ENCODE measurements around the gene ZNF57. TPM values are rescaled to one million over a fixed set of nuclear protein-coding genes. Genes with fewer than 3 reads are reported as not detected.

ZNF57 gene
- total and polyA plus RNA-seq, 2 of the 13 experiments (the other 11 are each of a cell fraction or from before 2014, with no cell fraction given) = 6.6 to 17.5 TPM

DNA sequence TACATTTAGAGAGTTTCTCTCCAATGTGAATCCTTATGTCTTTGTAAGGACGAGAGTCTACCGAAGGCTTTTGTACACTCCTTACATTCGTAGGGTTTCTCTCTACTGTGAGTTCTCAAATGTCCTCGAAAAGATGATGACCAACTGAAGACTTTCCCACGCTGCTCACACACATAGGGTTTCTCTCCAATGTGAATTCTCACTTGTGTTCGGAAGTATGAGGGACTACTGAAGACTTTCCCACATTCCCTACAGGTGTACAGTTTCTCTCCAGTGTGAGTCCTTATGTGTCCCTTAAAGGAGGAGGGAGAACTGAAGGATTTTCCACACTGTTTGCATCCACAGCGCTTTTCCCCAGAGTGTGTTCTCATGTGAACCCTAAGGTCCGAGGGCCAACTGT lies 4.0 kb upstream of the ZNF57 start:
- CTCF ChIA-PET (ENCODE audit: low intra/inter-chr PET ratio, low total read pairs) = no interaction called here

More for the DNA sequence above, 4.0 kb upstream of the ZNF57 start:
- no peak overlapping the region for H3K27ac ChIP-seq (ENCODE audit: extremely low read length, insufficient read depth, low read length)
- H3K4me1 ChIP-seq (ENCODE audit: insufficient read depth, low read length) = peaks cover 31% of the 10 kb centered on the region
- no peaks in the 10 kb centered on the region for H3K9me3 ChIP-seq (ENCODE audit: low read length)
- TF ChIP-seq ZNF260 (CRISPR knock-in tag; IDR thresholded peaks at IDR 0.05; ENCODE audit: borderline replicate concordance, low read depth) (no peak), GABPB1 (CRISPR knock-in tag; IDR thresholded peaks at IDR 0.05) (no peak), NCOA2 (CRISPR knock-in tag; IDR thresholded peaks at IDR 0.05) (no peak), SMYD3 (CRISPR knock-in tag; IDR thresholded peaks at IDR 0.05) (no peak), YEATS2 (CRISPR knock-in tag; IDR thresholded peaks at IDR 0.05; ENCODE audit: borderline replicate concordance) (no peak), RORA (CRISPR knock-in tag; IDR thresholded peaks at IDR 0.05) (no peak), FOXK1 (CRISPR knock-in tag; IDR thresholded peaks at IDR 0.05; ENCODE audit: borderline replicate concordance, low read depth) (no peak)
- TF ChIP-seq, protein P1, sequence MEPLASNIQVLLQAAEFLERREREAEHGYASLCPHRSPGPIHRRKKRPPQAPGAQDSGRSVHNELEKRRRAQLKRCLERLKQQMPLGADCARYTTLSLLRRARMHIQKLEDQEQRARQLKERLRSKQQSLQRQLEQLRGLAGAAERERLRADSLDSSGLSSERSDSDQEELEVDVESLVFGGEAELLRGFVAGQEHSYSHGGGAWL (CRISPR knock-in tag; IDR thresholded peaks at IDR 0.05) = no peak
- TF ChIP-seq, protein P2, sequence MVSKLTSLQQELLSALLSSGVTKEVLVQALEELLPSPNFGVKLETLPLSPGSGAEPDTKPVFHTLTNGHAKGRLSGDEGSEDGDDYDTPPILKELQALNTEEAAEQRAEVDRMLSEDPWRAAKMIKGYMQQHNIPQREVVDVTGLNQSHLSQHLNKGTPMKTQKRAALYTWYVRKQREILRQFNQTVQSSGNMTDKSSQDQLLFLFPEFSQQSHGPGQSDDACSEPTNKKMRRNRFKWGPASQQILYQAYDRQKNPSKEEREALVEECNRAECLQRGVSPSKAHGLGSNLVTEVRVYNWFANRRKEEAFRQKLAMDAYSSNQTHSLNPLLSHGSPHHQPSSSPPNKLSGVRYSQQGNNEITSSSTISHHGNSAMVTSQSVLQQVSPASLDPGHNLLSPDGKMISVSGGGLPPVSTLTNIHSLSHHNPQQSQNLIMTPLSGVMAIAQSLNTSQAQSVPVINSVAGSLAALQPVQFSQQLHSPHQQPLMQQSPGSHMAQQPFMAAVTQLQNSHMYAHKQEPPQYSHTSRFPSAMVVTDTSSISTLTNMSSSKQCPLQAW (CRISPR knock-in tag; IDR thresholded peaks at IDR 0.05) = no peak
- ATAC-seq (no peak), FAIRE-seq (no peak), DNase-seq (ENCODE audit: low spot score) (no peak)
- POLR2A ChIA-PET = no interaction called here
- H4K20me1 ChIP-seq (ENCODE audit: insufficient read depth, low read length) = no peaks in the 10 kb centered on the region
- H3K9ac ChIP-seq (ENCODE audit: insufficient read depth, low read depth, low read length) = no peak overlapping the region
- in situ Hi-C loops (cut with HindIII; ENCODE audit: extremely low pct_ligation_motif_present, low pct_unique_long_range_greater_than_20kb) = no loop called here
- peaks cover 6% of the 10 kb centered on the region for H3K79me2 ChIP-seq (ENCODE audit: insufficient read depth, low read length)
- no peak overlapping the region for H3K4me3 ChIP-seq (replicated peaks in 1 of 3; ENCODE audit: insufficient read depth in 1 of 3, low read depth in 2 of 3, low read length in 3 of 3)
- BruUV-seq (replicated peaks) = no TSS peak
- peak overlapping the region; percentile 21; the same call in 1 of the 2 replicates for H3K4me2 ChIP-seq (ENCODE audit: low read depth, low read length)
- H2AFZ ChIP-seq (ENCODE audit: low read length) = peak overlapping the region; percentile 36
- H3K27me3 ChIP-seq (ENCODE audit: control insufficient read depth in 1 of 2, insufficient read depth in 2 of 2, low read length in 2 of 2) = no peaks in the 10 kb centered on the region
- no peaks in the 10 kb centered on the region for H3K36me3 ChIP-seq (replicated peaks in 1 of 2; ENCODE audit: control insufficient read depth in 1 of 2, insufficient read depth in 2 of 2, low read length in 2 of 2)
- 52% methylated on average over 8 of the region's 8 CpGs for WGBS (ENCODE audit: low lambda C conversion rate)
- intact Hi-C loops (cut with micrococcal nuclease; ENCODE audit: unreplicated experiment) = no loop called here
